Epithelial cell of proximal tubule (primary cell): ENCODE measurements around the gene TMEM151A. TPM values are rescaled to one million over a fixed set of nuclear protein-coding genes. Genes with fewer than 3 reads are reported as not detected.

ENCODE experiments used
- DNase-seq: peaks from one replicate; pipeline ENCODE4 v3.0.0-alpha.2; 2011; ENCODE audit warnings: low read depth
- H3K4me3 ChIP-seq: 2 replicates; pipeline ENCODE4 v1.5.1; 2011; ENCODE audit warnings: low read depth, mild to moderate bottlenecking, low read length
- total RNA-seq: library from RNA; depleted of rRNA; stranded (reverse); fragments of >200 nt; gene quantifications from 2 replicates; pipeline ENCODE4 v1.2.3, GENCODE V29; 2015
- TF ChIP-seq, protein P1 (sequence below): conservative IDR thresholded peaks from 2 replicates; pipeline ENCODE4 v1.5.1; 2012; ENCODE audit warnings: low read depth, mild to moderate bottlenecking, low read length

The TMEM151A gene
- total RNA-seq, 1 donor from 2014 or later: 0.58 TPM

DNA sequence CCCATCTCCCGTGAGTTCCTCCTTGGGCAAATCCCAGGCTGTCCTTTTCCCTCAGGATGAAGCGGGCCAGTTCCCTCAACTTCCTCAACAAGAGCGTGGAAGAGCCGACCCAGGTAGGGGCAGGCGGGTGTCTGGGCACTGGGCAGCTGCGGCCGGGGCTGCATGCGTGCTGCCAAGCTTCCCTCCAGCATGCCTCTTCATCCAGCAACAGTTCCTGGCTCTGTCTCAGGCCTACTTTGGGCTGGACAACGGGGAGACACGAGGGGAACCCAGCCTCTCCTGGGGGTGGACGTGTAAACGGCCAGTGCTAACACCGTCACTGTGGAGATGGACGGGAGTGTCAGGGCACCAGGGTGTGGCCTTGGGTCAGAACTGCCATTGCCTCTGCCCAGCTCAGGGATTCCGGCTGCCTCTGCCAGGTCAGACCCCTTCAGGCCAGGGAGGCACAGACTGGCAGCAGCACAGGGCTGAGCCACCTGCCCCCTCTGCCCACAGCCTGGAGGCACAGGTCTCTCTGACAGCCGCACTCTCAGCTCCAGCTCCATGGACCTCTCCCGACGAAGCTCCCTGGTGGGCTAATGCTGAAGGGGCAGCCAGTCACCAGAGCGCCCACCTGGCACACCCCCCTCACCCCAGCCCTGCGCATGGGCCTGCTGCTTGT lies 25.2 kb upstream of the TMEM151A start:
- DNase-seq: no peak
- TF ChIP-seq, protein P1, sequence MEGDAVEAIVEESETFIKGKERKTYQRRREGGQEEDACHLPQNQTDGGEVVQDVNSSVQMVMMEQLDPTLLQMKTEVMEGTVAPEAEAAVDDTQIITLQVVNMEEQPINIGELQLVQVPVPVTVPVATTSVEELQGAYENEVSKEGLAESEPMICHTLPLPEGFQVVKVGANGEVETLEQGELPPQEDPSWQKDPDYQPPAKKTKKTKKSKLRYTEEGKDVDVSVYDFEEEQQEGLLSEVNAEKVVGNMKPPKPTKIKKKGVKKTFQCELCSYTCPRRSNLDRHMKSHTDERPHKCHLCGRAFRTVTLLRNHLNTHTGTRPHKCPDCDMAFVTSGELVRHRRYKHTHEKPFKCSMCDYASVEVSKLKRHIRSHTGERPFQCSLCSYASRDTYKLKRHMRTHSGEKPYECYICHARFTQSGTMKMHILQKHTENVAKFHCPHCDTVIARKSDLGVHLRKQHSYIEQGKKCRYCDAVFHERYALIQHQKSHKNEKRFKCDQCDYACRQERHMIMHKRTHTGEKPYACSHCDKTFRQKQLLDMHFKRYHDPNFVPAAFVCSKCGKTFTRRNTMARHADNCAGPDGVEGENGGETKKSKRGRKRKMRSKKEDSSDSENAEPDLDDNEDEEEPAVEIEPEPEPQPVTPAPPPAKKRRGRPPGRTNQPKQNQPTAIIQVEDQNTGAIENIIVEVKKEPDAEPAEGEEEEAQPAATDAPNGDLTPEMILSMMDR: no peak

DNA sequence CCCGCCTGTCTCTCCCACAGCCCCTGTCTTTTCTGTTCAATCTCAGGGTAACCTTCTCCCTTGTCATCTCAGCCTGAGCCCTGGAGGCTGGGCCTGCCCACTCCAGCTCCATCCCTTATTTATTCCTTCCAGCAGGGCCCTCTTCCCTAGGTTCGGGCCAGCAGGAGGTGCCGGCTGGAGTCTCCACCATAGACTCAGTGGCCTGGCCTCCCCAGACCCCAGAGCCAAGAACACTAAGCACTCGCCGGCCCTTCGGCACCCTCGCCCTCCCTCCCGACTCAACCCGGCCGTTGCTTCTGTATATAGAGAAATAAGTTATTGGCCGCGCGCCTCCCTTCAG lies 24.7 kb upstream of the TMEM151A start:
- peak overlapping the region; percentile 63 for H3K4me3 ChIP-seq
- DNase-seq: no peak
- TF ChIP-seq, protein P1: no peak

More for the DNA sequence above, 25.2 kb upstream of the TMEM151A start:
- H3K4me3 ChIP-seq: no peak overlapping the region

DNA sequence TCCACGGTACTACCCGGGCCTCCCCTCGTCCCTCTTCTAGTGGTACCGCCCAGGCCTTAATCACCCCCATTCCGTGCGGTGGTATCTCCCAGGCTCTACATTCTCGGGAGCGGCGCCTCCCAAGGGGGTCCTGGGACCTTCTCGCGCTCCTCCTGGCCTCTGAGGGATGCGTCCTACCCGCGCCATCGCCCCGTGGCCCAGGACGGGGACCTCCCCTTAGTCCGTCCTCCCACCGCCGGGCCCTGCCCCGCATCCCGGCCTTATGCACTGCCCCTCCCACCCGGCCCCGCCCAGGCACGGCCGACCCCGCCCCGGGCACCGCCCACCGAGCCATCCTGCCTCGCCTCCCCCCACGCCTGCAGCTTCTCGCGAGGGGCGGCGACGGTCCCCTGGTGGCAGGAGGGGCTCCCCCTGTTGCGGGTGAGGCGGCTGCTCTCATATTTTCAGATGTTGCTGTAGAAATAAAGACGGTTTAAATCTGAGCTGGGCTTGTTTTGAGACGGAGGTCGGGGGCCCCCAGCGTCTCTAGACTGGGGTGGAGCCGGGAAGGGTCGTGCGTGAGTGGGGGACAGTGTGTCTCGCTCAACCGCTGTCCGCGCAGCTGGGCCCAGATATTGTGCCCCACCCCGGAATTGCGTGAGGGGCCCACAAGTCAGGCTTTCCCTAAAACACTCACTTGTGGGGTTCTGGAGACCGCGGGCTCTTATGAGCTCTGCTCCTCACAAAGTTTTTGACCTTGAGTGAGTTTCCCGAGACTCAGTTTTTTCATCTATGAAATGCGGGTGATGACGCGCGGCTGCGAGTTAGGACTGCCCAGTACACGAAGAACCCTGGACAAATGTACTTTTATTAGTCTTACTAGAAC lies 24.1 kb upstream of the TMEM151A start:
- no peak for DNase-seq
- peak overlapping the region; percentile 63 for H3K4me3 ChIP-seq
- TF ChIP-seq, protein P1: no peak

DNA sequence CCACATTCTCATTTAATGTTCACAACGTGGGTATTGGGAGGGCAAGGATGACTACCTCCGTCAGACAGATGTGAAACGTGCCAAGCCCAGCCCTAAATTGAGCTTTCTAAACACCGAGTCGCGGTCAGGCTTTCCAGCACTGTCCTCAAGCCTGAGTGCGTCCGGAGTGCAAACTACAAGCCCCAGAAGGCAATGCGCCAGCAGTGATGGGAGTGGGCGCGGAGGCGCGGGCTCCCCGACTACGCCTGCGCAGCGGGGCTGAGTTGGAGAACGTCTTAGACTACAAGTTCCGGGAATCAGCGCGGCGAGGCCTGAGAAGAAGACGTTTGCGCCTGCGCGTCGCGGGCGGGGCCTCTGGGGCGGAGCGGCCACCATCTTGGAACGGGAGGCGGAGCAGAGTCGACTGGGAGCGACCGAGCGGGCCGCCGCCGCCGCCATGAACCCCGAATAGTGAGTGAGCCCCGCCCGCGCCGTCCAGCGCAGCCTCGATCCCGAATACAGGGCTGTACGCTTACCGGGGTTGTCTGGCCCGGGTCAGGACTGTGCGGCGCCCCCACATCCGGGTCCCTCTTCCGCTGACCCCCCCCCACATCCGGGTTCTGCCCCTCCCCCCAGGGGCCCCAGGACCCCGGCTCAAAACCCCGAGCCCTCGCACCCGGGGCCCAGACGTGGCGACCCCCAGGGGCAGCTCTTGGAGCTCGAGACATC lies 23.3 kb upstream of the TMEM151A start, which contains the start of gene RAB1B:
Gene RAB1B (plus strand): TSS at position 396 of the 708 bp plus-strand sequence. CDS start 41 bp downstream, at position 437.
- DNase-seq: peak; percentile 87
- TF ChIP-seq, protein P1: no peak
- peak within 1 kb of the TSS; percentile 100 for H3K4me3 ChIP-seq

DNA sequence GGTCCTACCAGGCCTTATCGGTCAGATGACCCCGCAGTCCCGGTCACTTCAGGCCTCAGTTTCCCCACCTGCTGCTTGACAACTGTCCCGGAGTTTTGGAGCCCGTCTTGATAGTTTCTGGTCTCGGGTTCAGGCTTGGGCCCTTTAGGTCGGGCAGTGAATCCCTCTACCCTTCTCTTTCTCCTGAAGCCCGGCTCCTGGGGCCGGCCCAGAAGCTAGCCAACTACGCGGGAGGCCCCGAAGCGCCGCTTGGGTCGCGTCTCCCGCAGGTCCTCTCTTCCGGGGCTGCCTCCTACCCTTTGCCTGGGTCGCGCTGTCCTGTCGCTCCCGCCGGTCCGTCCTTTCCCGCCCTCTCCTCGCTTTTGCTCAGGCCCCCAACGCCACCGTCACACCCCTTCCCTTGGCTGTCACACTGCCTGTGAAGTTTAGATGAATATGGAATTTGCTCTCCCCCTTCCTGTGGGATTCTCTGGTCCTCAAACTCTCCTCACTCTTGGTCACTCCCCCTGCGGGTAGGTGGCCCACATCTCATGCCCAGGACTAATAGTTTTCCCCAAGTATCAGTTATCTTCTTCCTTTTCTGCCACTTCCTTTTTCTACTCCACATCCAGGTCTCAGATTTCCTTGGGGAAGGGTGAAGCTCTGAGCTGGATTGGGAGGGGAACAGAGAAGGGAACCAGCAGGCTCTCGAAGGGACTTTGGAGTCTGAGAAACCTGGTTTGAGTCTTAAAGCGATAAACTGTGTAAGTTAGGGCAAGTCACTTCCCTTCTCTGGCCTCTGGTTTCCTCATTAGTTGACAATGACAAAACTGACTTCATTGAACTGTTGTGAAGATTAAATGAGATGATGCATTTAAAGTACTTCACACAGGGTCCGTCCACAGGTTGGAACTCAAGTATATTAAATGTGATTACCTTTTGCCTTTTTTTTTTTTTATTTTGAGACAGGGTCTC lies 22.5 kb upstream of the TMEM151A start:
- no peak for DNase-seq

DNA sequence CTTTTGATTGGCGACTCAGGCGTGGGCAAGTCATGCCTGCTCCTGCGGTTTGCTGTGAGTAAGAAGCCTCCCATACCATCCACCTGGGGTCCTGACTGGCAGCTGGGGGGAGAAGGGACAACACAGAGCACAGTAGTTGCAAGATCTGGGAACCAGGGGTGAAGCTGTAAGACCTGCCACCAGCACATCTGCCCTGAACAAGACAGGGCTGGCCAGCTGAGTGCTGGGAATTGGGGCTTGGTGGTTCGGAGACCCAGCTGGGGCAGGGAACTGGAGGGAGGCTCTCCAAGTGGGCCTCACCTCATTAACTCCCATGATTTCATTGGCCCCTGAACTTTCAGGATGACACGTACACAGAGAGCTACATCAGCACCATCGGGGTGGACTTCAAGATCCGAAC lies 19.9 kb upstream of the TMEM151A start:
- DNase-seq: no peak
- TF ChIP-seq, protein P1: no peak
- no peak overlapping the region for H3K4me3 ChIP-seq

More for the DNA sequence above, 22.5 kb upstream of the TMEM151A start:
- peak overlapping the region; percentile 100 for H3K4me3 ChIP-seq
- TF ChIP-seq, protein P1: peak; percentile 36
